Testis (tissue), 2 donors: ENCODE results near the gene KRT12.

Experiments
- POLR2A ChIP-seq: fragments of 450-650 bp; IDR thresholded peaks from one replicate; pipeline ENCODE4 v1.6.1; 2017; ENCODE audit warnings: antibody characterized with exemption, mild to moderate bottlenecking, moderate library complexity
- TF ChIP-seq, protein P1 (sequence below), 3 experiments: fragments of 450-650 bp in 2 of 3; fragments of 200-600 bp in 1 of 3; sonication (generic) in 1 of 3; IDR thresholded peaks; one replicate each; pipeline ENCODE4 v1.5.1; 2016 to 2019; ENCODE audit warnings: antibody characterized with exemption in 3 of 3, mild to moderate bottlenecking in 2 of 3, moderate library complexity in 1 of 3

DNA sequence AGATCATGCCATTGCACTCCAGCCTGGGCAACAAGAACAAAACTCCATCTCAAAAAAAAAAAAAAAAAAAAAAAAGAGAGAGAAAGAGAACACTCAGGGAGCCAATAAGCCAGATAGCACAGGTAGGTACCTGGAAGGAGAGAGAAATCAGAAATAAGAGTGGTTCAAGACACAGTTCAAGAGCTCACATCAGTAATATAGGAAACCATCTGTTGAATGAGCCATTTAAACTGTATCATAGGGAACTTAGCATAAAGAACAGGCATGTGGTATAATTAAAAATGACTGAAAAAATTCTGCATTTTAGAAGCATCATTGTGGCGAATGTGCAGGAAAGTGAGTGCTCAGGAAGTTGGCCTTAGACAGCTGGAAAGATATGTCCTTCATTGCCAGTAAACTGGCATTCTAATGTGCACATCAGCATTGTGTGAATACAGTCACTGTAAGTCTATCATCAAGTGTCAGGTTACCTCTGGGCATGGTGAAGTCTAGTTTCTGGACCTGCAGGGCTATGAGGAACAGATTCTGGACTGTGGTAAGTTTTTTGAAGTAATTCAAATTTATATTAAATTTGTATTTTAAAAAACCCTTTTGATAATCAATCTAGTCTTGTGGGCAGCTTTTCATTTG lies 20.4 kb downstream of the KRT12 start:
- TF ChIP-seq, protein P1, sequence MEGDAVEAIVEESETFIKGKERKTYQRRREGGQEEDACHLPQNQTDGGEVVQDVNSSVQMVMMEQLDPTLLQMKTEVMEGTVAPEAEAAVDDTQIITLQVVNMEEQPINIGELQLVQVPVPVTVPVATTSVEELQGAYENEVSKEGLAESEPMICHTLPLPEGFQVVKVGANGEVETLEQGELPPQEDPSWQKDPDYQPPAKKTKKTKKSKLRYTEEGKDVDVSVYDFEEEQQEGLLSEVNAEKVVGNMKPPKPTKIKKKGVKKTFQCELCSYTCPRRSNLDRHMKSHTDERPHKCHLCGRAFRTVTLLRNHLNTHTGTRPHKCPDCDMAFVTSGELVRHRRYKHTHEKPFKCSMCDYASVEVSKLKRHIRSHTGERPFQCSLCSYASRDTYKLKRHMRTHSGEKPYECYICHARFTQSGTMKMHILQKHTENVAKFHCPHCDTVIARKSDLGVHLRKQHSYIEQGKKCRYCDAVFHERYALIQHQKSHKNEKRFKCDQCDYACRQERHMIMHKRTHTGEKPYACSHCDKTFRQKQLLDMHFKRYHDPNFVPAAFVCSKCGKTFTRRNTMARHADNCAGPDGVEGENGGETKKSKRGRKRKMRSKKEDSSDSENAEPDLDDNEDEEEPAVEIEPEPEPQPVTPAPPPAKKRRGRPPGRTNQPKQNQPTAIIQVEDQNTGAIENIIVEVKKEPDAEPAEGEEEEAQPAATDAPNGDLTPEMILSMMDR (IDR thresholded peaks at IDR 0.05), result no peak
- no peak for TF ChIP-seq POLR2A
